ELR (cell line): ENCODE results near the gene SMC1B.
"Not testable (repeated sequence)": the region's sequence is repeated elsewhere in the genome, so short reads cannot be mapped to it uniquely, and the experiment has no call there.

Experiments
- DNase-seq: peaks from one replicate; pipeline ENCODE4 v3.0.0-alpha.2; 2015; ENCODE audit warnings: low read depth

SMC1B gene

GRCh38 chr22:45442116-45442515 is 28.7 kb upstream of the SMC1B start:
- no peak for DNase-seq

DNA sequence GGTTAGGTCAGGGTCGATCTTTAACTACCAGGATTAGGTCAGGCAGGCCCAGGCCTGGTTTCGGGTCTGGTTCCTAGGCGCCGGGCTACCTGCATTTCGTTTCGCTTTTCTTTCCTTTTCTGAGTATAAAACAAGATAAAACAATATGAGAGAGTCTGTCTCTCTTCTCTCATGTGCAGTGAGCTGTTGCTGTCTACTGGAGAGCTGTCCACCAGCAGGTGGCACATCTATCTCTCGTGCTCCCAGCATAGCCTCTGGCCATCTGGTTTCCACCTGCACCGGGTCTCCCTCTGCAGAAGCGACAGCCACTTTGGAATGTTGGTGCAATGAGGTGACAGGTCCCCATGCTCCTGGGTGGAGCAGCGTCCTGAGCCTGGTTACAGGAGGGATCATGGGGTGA is 27.7 kb upstream of the SMC1B start:
- peak; percentile 64 for DNase-seq

DNA sequence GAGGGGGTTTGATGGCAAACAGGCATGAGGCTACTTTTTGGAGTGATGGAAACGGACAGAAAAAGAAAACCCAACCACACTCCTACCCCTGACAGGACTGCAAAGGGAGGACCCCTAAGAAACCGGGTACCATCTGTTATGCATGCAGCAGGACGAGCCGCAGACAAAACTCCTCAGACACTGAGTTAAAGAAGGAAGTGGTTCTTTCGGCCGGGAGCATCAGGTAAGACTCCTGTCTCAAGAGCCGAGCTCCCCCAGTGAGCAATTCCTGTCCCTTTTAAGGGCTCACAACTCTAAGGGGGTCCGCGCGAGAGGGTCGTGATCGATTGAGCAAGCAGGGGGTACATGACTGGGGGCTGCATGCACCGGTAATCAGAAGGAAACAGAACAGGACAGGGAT is 27.3 kb upstream of the SMC1B start:
- not testable (repeated sequence) for DNase-seq

DNA sequence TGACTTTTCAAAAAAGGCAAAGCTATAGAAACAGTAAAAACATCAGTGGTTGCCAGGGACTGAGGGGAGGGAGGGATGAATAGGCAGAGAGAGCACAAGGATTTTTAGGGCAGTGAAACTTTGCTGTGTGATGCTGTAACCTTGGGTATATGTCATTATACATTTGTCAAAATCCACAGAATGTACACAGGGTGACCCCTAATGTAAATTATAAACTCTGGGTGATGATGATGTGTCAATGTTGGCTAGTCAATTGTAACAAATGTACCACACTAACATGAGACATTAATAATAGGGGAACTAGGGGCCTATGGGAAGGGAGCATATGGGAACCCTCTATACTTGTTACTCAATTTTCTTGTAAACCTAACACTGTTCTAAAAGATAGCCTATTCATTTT is 24.9 kb upstream of the SMC1B start:
- DNase-seq = no peak

- not testable (repeated sequence) for DNase-seq
Measured at GRCh38 chr22:45436871-45437517, 23.6 kb upstream of the SMC1B start.

DNA sequence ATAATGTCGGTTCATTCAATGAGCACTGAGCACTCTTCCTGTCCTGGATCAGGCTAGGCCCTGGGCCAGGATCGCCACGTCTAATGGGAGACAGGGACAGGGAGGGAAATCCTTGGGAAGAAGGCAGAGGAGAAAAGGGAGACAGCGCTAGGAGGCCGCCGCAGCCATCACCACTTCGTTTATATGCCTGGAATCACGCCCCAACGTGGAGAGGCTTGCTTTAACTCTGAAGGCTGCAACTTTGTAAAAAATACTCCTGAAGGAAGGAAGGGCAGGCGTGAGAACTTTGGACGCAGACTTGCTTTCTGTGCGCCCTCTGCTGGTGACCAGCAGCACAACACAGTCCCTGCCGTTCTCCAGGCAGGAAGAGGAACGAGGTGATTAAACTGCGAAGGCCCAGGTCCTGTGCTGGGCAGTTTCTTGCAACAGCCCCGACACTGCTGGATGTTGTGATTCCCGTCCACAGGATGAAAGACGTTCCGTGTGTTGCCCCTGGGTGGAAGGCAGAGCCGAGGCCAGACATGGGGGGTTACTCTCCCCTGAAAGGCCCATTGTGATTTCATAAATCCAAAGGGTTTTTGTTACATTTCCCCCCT is 22.2 kb upstream of the SMC1B start:
- peak; percentile 82 for DNase-seq

GRCh38 chr22:45434981-45435380 is 21.6 kb upstream of the SMC1B start:
- no peak for DNase-seq

DNA sequence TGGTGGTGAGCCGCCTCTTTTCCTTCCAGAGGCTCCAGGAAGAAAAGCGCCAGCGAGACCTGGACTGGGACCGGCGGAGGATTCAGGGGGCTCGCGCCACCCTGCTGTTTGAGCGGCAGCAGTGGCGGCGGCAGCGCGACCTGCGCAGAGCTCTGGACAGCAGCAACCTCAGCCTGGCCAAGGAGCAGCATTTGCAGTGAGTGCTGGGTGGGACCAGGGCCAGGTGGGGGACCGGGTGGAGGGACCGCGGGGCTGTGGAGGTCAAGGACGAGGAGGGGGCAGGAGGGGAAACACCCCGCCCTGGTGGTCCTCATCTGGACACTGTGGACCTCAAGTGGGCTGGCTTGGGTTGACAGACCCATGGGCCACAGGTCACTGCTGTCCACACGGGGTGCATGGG is 17.5 kb upstream of the SMC1B start:
- no peak for DNase-seq

DNA sequence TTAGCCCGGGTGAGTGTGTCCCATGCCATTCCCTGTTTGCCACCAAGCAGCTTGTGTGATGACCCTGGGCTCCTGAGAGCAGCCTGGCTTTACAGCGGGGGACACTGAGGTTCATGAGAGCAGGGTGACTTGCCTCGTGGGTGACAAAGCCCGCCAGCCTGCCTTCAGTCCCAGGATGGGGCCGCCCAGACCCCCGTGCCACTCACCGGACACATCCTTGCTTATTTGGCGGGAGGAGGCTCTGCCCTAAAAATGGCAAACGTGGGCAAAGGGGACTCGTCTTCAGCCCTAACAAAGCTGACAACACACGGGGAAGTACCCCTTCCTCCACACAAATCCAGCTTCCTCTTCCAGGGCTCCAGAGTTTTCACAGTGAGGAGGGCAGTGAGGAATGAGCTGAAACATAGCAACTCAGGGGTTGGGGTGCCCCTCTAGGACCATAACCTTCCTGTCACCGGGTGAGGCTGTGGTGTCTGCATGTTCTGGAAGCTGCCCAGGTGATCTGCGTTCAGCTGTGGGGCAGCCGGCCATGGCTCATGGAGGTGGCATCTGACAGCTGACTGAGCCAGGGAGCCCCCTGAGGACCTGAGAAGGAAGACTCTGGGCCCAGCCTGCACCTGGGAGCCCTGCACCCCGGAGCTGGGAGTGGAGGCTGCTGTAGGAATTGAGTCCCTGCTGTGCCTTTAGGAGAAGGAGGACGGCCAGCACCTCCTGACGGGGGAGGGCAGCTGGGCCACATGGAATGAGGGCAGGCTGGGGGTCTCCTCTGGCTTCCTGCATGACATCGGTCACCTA is 16.8 kb upstream of the SMC1B start:
- no peak for DNase-seq

DNA sequence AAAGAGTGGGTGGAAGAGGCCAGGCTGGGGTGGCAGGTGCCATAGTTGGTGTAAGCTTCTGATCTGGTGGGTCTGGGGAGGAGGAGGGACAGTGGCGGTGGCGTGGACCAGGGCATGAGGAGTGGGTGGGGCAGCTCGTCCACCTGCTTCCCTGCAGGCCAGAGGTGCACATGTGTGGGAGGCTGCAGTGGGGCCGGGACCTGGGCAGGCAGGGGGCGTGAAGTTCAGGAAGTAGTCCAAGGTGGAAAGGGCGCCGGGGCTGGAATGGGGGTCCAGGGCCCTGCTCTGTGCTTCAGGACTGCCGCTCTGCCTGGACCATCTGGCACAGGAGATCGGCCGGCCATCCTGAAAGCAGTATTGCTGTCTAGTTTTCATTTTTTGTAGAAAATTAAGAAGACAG is 16.0 kb upstream of the SMC1B start:
- no peak for DNase-seq

DNA sequence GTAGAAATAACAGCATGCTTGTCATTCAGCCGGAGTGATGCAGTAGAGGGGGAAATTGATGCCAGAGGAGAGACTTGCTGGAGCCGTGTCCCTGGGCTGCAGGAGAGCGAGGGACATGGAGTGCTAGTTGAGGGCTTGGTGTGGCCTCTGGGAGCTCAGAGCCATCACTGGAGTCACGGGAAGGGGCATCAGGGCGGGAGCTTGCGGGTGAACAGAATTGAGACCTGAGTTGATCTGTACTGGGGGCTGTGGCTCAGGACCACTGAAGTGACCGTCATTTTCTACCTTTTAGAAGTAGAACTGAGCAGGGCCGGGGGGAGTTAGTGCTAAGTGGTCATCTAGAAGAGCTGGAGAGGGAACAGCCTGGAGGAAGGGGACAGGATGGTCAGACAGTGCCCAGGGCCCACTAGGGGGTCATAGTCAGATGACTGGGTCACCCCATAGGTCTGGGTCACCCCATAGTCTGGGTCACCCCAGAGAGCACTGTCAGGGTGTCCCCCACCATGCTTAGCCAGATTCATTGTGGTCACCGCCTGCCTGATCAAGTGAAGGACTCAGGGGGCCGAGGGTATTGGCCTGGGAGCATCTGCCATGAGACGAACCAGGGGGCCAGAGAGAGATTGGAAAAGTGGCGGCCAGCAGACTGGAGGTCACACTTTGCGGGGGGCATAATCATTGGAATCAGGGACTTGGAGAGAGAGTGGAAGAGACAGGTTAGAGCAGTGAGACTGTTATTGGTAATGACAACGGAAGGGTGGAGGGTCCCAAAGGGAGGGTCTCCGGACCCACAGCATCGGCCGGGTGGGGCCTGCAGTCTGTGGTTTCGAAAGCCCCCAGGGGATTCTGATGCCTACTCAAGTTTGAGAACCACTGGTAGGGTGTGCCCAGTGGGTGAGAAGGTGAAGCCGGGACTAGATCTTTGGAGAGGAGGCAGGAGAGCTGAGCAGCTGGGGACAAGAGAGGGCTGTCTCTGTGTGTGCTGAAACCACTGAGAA is 15.3 kb upstream of the SMC1B start:
- DNase-seq = no peak

DNA sequence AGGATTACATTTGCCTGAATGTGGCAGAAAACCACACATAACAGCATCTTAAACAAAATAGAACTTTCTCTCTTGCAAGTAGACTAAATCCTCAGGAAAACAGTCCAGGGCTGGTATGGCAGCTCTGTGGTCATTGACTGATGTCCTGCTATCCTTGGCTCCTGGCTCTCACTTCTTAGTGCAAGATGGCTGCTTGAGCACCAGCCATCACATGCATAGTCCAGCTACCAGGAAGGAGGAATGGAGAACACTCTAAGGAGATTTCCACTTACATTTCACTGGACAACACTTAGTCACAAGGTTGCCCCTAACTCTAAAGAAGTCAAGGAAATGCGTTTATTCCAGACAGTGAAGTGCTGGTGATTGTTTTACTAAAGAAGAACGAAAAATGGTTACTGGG is 13.7 kb upstream of the SMC1B start:
- DNase-seq = no peak

GRCh38 chr22:45426387-45426786 is 13.0 kb upstream of the SMC1B start:
- DNase-seq = no peak

- DNase-seq = no peak
Measured at GRCh38 chr22:45425531-45426265, 12.3 kb upstream of the SMC1B start.

DNA sequence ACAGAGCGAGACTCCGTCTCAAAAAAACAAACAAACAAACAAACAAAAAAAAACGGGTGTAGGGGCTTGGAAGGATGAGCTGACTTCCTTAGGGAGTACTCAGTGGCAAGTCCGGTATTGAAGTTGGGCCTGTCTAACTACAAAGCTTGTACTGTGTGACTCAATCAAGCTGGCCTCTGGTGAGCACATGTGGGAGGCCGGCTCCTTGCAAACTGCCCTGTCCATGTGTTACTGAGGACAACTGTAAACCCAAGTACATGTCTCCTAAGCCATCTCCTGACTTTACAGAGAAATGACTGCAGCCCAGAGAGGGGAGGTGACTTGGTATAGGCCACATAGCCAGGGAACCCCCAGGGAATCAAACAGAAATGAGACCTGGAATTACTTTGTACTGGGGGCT is 11.7 kb upstream of the SMC1B start:
- no peak for DNase-seq

DNA sequence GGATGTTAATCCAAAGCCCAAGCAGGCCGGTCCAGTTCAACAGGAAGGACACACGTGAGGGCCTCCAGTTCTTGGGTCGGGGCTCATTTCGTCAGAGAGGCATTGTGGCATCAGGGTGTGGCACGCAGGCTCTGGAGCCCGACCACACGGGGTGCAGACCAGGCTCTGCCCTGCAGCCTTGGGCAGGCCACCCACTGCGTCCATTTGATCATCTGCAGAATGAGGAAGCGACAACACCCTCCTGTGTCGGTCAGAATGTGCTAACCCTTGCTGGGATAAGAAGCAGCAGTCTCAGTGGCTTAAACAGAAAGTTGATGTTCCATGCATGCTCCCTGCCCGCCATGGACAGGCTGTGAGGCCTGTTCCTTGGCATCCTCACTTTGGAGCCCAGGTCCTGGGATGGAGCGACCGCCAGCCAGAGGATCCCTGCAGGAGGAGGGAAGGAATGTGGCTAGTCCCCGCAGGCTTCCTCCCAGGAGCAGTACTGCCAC is 10.9 kb upstream of the SMC1B start:
- no peak for DNase-seq

DNA sequence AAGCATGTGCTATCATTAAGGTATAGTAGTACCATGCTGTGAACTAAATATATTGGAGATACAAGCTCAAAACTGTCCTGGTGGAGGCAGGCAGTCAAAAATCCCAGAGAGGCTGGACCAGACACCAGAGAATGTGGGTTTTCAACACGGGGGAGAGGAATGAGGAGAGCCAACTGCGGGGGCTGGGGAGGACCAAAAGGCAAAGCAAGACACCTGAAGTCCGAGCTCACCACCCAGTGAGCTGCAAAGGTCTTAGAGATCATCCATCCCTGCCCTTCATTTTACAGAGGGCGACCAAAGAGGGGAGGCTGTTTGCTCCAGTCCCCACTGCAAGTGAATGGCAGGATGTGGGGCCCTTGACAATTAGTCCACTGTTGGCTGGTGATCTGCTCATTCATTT is 10.1 kb upstream of the SMC1B start:
- DNase-seq = no peak

GRCh38 chr22:45422237-45422983 is 9.0 kb upstream of the SMC1B start:
- DNase-seq = no peak

DNA sequence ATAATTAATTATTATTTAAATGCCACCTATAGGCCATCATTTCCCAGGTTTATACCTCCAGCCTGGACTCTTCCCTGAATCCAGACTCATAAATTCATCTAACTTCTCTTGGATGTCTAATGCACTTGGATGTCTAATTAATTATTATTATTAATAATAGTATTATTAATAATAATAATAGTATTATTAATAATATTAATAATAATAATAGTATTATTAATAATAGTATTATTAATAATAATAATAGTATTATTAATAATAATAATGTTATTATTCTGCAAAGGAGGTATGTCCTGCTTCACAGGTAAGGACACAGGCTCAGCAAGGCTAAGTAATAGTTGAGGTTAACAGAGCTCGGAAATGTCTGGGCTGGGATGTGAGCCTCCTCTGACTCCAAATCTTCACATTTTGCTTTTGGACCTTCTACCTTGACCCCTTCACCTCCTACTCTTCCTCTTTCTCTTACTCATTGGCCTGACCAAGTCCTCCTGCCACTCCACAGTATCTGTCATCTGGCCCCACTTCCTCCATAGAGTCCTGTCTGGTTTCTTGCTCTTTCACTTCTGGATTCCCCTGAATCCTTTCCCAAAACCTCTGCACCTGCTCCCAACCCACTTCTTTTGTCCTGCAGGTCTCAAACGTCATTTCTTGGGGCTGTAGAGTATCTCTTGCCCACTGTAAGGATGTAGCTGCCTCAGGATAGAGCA is 8.1 kb upstream of the SMC1B start:
- DNase-seq = no peak

DNA sequence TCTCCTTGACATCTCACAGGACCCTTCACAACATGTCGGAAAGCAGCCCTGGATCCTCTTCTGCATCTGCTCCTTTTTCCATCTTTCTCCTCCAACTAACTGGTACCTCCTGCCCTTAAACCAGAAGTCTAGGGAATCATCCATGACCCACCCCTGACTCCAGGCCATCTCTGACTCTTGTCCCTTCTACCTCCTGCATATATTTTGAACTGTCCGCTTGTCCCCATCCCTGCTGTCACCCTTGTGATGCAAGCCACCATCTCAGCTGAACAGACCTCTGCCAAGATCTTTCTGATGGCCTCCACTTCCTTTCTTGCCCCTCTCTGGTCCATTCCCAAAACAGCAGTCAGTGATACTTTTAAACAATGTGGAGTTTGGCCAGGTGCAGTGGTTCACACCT is 7.1 kb upstream of the SMC1B start:
- no peak for DNase-seq
